CD4-positive, alpha-beta T cell treated with Interleukin-15 for 4 hours (primary cell): ENCODE data around the gene MRPL10.
A peak's percentile ranks its signal among the peaks of the same experiment; 100 is the strongest.

ENCODE experiments used
- DNase-seq: peaks from one replicate; pipeline ENCODE4 v3.0.0-alpha.2; 2020; ENCODE audit warnings: low spot score

Gene MRPL10

GRCh38 chr17:47857551-47858455 lies 26.5 kb upstream of the MRPL10 start:
- no peak for DNase-seq

- DNase-seq, result no peak
These were observed 25.5 kb upstream of the MRPL10 start for GRCh38 chr17:47856830-47857229.

GRCh38 chr17:47855737-47856136 lies 24.4 kb upstream of the MRPL10 start:
- DNase-seq, result no peak

- no peak for DNase-seq
These were observed 22.3 kb upstream of the MRPL10 start for GRCh38 chr17:47853616-47854015.

GRCh38 chr17:47852113-47852949 lies 21.0 kb upstream of the MRPL10 start:
- DNase-seq, result no peak

GRCh38 chr17:47851764-47852112 lies 20.4 kb upstream of the MRPL10 start:
- DNase-seq, result no peak

GRCh38 chr17:47850692-47851573 lies 19.6 kb upstream of the MRPL10 start, which contains the start of gene SP6:
TSS of gene SP6 (minus strand) at chr17:47851163. CDS start at chr17:47848429, 2,734 bp downstream.
- DNase-seq, result peak; percentile 66

- no peak for DNase-seq
These were observed 19.0 kb upstream of the MRPL10 start for GRCh38 chr17:47850373-47850691.

- no peak for DNase-seq
These were observed 16.8 kb upstream of the MRPL10 start for GRCh38 chr17:47848198-47848513.

GRCh38 chr17:47847341-47848197 lies 16.2 kb upstream of the MRPL10 start:
- DNase-seq, result no peak

- DNase-seq, result no peak
These were observed 15.5 kb upstream of the MRPL10 start for GRCh38 chr17:47846716-47847340.

- DNase-seq, result no peak
These were observed 14.4 kb upstream of the MRPL10 start for GRCh38 chr17:47845716-47846075.

GRCh38 chr17:47844814-47845715 lies 13.7 kb upstream of the MRPL10 start:
- DNase-seq, result no peak

- DNase-seq, result no peak
These were observed 12.9 kb upstream of the MRPL10 start for GRCh38 chr17:47844227-47844626.

- no peak for DNase-seq
These were observed 12.0 kb upstream of the MRPL10 start for GRCh38 chr17:47843391-47843730.

- DNase-seq, result no peak
These were observed 10.3 kb upstream of the MRPL10 start for GRCh38 chr17:47841488-47842291.

GRCh38 chr17:47840742-47841487 lies 9.6 kb upstream of the MRPL10 start, which contains the start of gene SCRN2:
TSS of gene SCRN2 (minus strand) at chr17:47841273. CDS start at chr17:47840843, 430 bp downstream.
- peak; percentile 90 for DNase-seq

- no peak for DNase-seq
These were observed 8.8 kb upstream of the MRPL10 start for GRCh38 chr17:47840001-47840741.
